GM23338 (cell line): Measurements from ENCODE around the gene ADAMTSL5. TPM values are rescaled to one million over a fixed set of nuclear protein-coding genes. Genes with fewer than 3 reads are reported as not detected.
"Not testable (repeated sequence)": the region's sequence is repeated elsewhere in the genome, so short reads cannot be mapped to it uniquely, and the experiment has no call there.

Experiments used
- ATAC-seq: fragments of 200-7000 bp; cut with Tn5 transposase; 3 replicates; pipeline ENCODE4 v1.9.1; 2020
- DNase-seq: peaks from one replicate; pipeline ENCODE4 v3.0.0-alpha.2; 2015; ENCODE audit warnings: low spot score
- H2AFZ ChIP-seq: fragments of 200-600 bp; sonication (generic); 2 replicates; pipeline ENCODE4 v1.8.0; 2016; ENCODE audit warnings: antibody characterized with exemption, mild to moderate bottlenecking, moderate library complexity
- H3F3A ChIP-seq: fragments of 200-600 bp; sonication (generic); replicated peaks from 2 replicates; pipeline ENCODE4 v1.8.0; 2017; ENCODE audit warnings: antibody characterized with exemption, mixed run types, low read depth
- H3K27ac ChIP-seq: fragments of 200-600 bp; sonication (generic); 2 replicates; pipeline ENCODE4 v1.6.1; 2016; ENCODE audit warnings: low read depth
- H3K27me3 ChIP-seq: fragments of 200-600 bp; sonication (generic); 2 replicates; pipeline ENCODE4 v1.8.0; 2016; ENCODE audit warnings: mild to moderate bottlenecking, mixed run types, moderate library complexity; ENCODE audit not compliant: insufficient read depth
- H3K36me3 ChIP-seq: fragments of 200-600 bp; sonication (generic); 2 replicates; pipeline ENCODE4 v1.8.0; 2016; ENCODE audit warnings: mild to moderate bottlenecking; ENCODE audit not compliant: insufficient read depth
- H3K4me1 ChIP-seq: fragments of 200-600 bp; sonication (generic); 2 replicates; pipeline ENCODE4 v1.8.0; 2016; ENCODE audit warnings: mild to moderate bottlenecking, moderate library complexity; ENCODE audit not compliant: insufficient read depth
- H3K4me2 ChIP-seq: fragments of 200-600 bp; sonication (generic); 2 replicates; pipeline ENCODE4 v1.7.1; 2017; ENCODE audit warnings: mixed run types
- H3K4me3 ChIP-seq: fragments of 200-600 bp; sonication (generic); 2 replicates; pipeline ENCODE4 v1.6.1; 2016; ENCODE audit warnings: mixed run types
- H3K79me2 ChIP-seq: fragments of 200-600 bp; sonication (generic); replicated peaks from 2 replicates; pipeline ENCODE4 v1.8.0; 2017; ENCODE audit warnings: mild to moderate bottlenecking; ENCODE audit not compliant: insufficient read depth
- H3K9me2 ChIP-seq: fragments of 200-600 bp; sonication (generic); 2 replicates; pipeline ENCODE4 v1.8.0; 2017; ENCODE audit not compliant: insufficient read depth
- H4K20me1 ChIP-seq: fragments of 200-600 bp; sonication (generic); replicated peaks from 2 replicates; pipeline ENCODE4 v1.8.0; 2017; ENCODE audit warnings: mild to moderate bottlenecking; ENCODE audit not compliant: insufficient read depth
- H3K27ac Mint-ChIP-seq: 2 replicates; pipeline ENCODE4 v1.8.0; 2020; ENCODE audit warnings: inconsistent platforms, mild to moderate bottlenecking, moderate library complexity, mixed read lengths
- H3K27me3 Mint-ChIP-seq: 3 replicates; pipeline ENCODE4 v1.8.0; 2022; ENCODE audit warnings: low read depth, mild to moderate bottlenecking, moderate library complexity, mixed read lengths, inconsistent platforms; ENCODE audit not compliant: insufficient read depth, poor library complexity
- H3K36me3 Mint-ChIP-seq: 3 replicates; pipeline ENCODE4 v1.8.0; 2021; ENCODE audit warnings: low read depth, mild to moderate bottlenecking, inconsistent platforms, moderate library complexity, mixed read lengths
- H3K4me1 Mint-ChIP-seq: 3 replicates; pipeline ENCODE4 v1.8.0; 2020; ENCODE audit warnings: mild to moderate bottlenecking, inconsistent platforms, mixed read lengths
- H3K4me3 Mint-ChIP-seq: 3 replicates; pipeline ENCODE4 v1.8.0; 2021; ENCODE audit warnings: moderate library complexity, mild to moderate bottlenecking, inconsistent platforms, mixed read lengths
- H3K9me3 Mint-ChIP-seq: 3 replicates; pipeline ENCODE4 v1.8.0; 2020; ENCODE audit warnings: moderate library complexity, mild to moderate bottlenecking, inconsistent platforms, mixed read lengths
- ETS1 ChIP-seq: IDR thresholded peaks from 2 replicates; pipeline ENCODE4 v1.6.1; 2016; ENCODE audit warnings: antibody characterized with exemption
- EZH2phosphoT487 ChIP-seq: fragments of 200-600 bp; sonication (generic); IDR thresholded peaks from one replicate; pipeline ENCODE4 v1.8.1; 2018; ENCODE audit warnings: antibody characterized with exemption; ENCODE audit not compliant: unreplicated experiment
- JUNB ChIP-seq: IDR thresholded peaks from one replicate; pipeline ENCODE4 v1.6.1; 2016; ENCODE audit warnings: antibody characterized with exemption; ENCODE audit not compliant: unreplicated experiment
- NANOG ChIP-seq: IDR thresholded peaks from 2 replicates; pipeline ENCODE4 v1.6.1; 2016; ENCODE audit warnings: antibody characterized with exemption, borderline replicate concordance
- POLR2AphosphoS5 ChIP-seq: IDR thresholded peaks from 2 replicates; pipeline ENCODE4 v1.6.1; 2016; ENCODE audit warnings: antibody characterized with exemption, low read depth
- STAT1 ChIP-seq: IDR thresholded peaks from one replicate; pipeline ENCODE4 v1.6.1; 2016; ENCODE audit warnings: antibody characterized with exemption; ENCODE audit not compliant: unreplicated experiment
- ZNF114 ChIP-seq: fragments of 250-450 bp; sonication (Bioruptor Pico); IDR thresholded peaks from 2 replicates; pipeline ENCODE4 v1.5.0; 2020; ENCODE audit warnings: mild to moderate bottlenecking, moderate library complexity
- ZNF462 ChIP-seq: fragments of 250-450 bp; sonication (Bioruptor Pico); IDR thresholded peaks from 2 replicates; pipeline ENCODE4 v1.5.0; 2020; ENCODE audit warnings: mild to moderate bottlenecking, moderate library complexity
- polyA plus RNA-seq: library from polyadenylated mRNA; unstranded; fragments of >200 nt; fragmentation: Nextera tagmentation; extraction: Ambion mirVana; gene quantifications from 2 replicates; pipeline ENCODE4 v1.2.1, GENCODE V29; 2016
- total RNA-seq: library from RNA; depleted of rRNA; stranded (reverse); fragments of >200 nt; shearing (Covaris generic); gene quantifications from 2 replicates; pipeline ENCODE4 v1.2.3, GENCODE V29; 2014

Gene ADAMTSL5
- total and polyA plus RNA-seq, 2 experiments from 2014 or later: 0.10 to 0.97 TPM

DNA sequence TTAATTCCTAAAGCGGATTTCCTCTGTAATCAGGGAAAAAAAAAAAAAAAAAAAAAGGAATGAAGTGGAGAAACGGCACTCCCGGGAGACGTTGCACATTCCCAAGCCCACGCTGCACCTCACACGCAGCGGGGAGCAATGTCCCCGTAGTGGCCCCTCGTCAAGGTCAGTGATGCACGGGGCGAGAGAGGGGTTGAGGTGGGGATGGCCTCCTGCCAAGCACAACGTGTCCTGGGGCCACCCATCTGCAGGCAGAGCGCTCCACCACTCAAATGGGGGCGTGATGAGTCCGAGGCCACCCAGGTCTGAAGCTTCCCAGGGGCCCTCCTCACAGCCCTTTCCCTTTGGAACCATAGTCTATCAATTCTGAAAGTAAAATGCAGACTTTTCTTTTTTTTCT is 26.2 kb upstream of the ADAMTSL5 start (continued):
- TF ChIP-seq ZNF462 (CRISPR knock-in tag) (no peak), JUNB (no peak)

- not testable (repeated sequence) for H4K20me1 ChIP-seq, H3K27ac ChIP-seq, H3K4me1 Mint-ChIP-seq, H3K36me3 ChIP-seq, H3K4me1 ChIP-seq, ATAC-seq, H3K36me3 Mint-ChIP-seq, H3K79me2 ChIP-seq, H3F3A ChIP-seq, H3K27ac Mint-ChIP-seq, H2AFZ ChIP-seq, DNase-seq, H3K27me3 Mint-ChIP-seq, H3K4me3 Mint-ChIP-seq, H3K4me2 ChIP-seq, H3K27me3 ChIP-seq, H3K9me3 Mint-ChIP-seq, H3K4me3 ChIP-seq, H3K9me2 ChIP-seq
Measured at GRCh38 chr19:1535699-1536098, 22.9 kb upstream of the ADAMTSL5 start.

DNA sequence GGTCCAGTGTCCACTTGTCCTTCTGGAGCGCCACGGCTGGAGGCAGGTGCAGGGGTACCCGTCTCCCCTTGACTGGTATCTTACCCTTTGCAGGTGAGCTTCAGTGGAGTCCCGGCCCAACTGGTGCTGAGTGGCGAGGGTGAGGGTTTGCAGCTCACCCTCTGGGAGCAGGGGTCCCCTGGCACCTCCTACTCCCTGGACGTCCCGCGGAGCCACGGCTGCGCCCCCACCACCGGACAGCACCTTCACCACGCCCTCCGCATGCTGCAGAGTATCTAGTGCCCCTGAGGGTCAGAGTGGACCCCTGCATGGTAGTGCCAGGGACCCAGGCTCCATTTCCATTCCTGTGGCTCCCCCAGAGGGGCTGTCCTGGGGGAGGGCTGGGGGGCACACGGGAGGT is 22.2 kb upstream of the ADAMTSL5 start:
- H3F3A ChIP-seq: no peaks in the 10 kb centered on the region
- no peak for ATAC-seq
- TF ChIP-seq POLR2AphosphoS5: no peak
- no peak for TF ChIP-seq ETS1
- no peak for TF ChIP-seq NANOG
- TF ChIP-seq EZH2phosphoT487: no peak
- TF ChIP-seq ZNF114 (CRISPR knock-in tag): no peak
- no peak for TF ChIP-seq STAT1

More for the DNA sequence above, 22.2 kb upstream of the ADAMTSL5 start:
- no peaks in the 10 kb centered on the region for H3K27me3 ChIP-seq
- no peaks in the 10 kb centered on the region for H3K36me3 ChIP-seq
- peaks cover 5% of the 10 kb centered on the region for H3K27me3 Mint-ChIP-seq
- no peak overlapping the region for H3K27ac ChIP-seq
- no peaks in the 10 kb centered on the region for H3K9me3 Mint-ChIP-seq
- no peak overlapping the region for H3K4me3 ChIP-seq
- no peak for DNase-seq
- no peak overlapping the region for H3K4me2 ChIP-seq
- no peaks in the 10 kb centered on the region for H3K79me2 ChIP-seq
- no peaks in the 10 kb centered on the region for H3K4me1 ChIP-seq
- no peaks in the 10 kb centered on the region for H3K36me3 Mint-ChIP-seq
- no peak overlapping the region for H2AFZ ChIP-seq
- H3K27ac Mint-ChIP-seq: no peak overlapping the region
- H3K4me1 Mint-ChIP-seq: no peaks in the 10 kb centered on the region
- H3K9me2 ChIP-seq: no peaks in the 10 kb centered on the region
- no peaks in the 10 kb centered on the region for H4K20me1 ChIP-seq
- H3K4me3 Mint-ChIP-seq: no peak overlapping the region
